IMR-90 (cell line): ENCODE measurements around the gene MOB3A. TPM values are rescaled to one million over a fixed set of nuclear protein-coding genes. Genes with fewer than 3 reads are reported as not detected.

Experiments used
- ATAC-seq: fragments of 200-7000 bp; cut with Tn5 transposase; 2 replicates; pipeline ENCODE4 v1.9.1; 2020; ENCODE audit warnings: low read depth, mild to moderate bottlenecking, moderate library complexity
- BruUV-seq: library from RNA; stranded (reverse); fragments of 400-500 nt; replicated peaks from 2 replicates; lab custom pipeline; 2021; lab: Mats Ljungman, UMichigan
- CTCF ChIA-PET: fragments of 300-600 bp; formaldehyde crosslinking; extraction: SDS; loops from one replicate; lab custom pipeline; 2021; ENCODE audit warnings: antibody characterized with exemption; lab: Yijun Ruan, JAX
- POLR2A ChIA-PET: fragments of 300-600 bp; sonication (Branson Sonifier 250); formaldehyde crosslinking; loops from one replicate; lab custom pipeline; 2022; ENCODE audit warnings: antibody characterized with exemption; ENCODE audit not compliant: unreplicated experiment; lab: Charles Lee
- DNase-seq: peaks from one replicate; pipeline ENCODE4 v3.0.0; 2013
- H2AFZ ChIP-seq: replicated peaks from 2 replicates; pipeline ENCODE3; 2013; ENCODE audit warnings: low read length, mild to moderate bottlenecking; ENCODE audit not compliant: poor library complexity
- H2AK5ac ChIP-seq: 2 replicates; pipeline ENCODE4 v1.6.1; 2013; ENCODE audit warnings: low read depth, low read length, inconsistent platforms
- H2AK9ac ChIP-seq: replicated peaks from 2 replicates; pipeline ENCODE3; 2013; ENCODE audit warnings: mild to moderate bottlenecking, low read depth, low read length, moderate library complexity; ENCODE audit not compliant: poor library complexity
- H2BK120ac ChIP-seq: 2 replicates; pipeline ENCODE4 v1.6.1; 2013; ENCODE audit warnings: low read depth, low read length, inconsistent platforms
- H2BK15ac ChIP-seq: 3 replicates; pipeline ENCODE4 v1.6.1; 2013; ENCODE audit warnings: low read depth, low read length, inconsistent platforms
- H2BK20ac ChIP-seq: 2 replicates; pipeline ENCODE4 v1.6.1; 2013; ENCODE audit warnings: low read depth, mild to moderate bottlenecking, inconsistent platforms, low read length, moderate library complexity
- H2BK5ac ChIP-seq: 2 replicates; pipeline ENCODE4 v1.6.1; 2013; ENCODE audit warnings: mild to moderate bottlenecking, low read depth, low read length, inconsistent platforms; ENCODE audit not compliant: poor library complexity, severe bottlenecking
- H3K14ac ChIP-seq: replicated peaks from 2 replicates; pipeline ENCODE4 v1.6.1; 2013; ENCODE audit warnings: low read depth, low read length, inconsistent platforms
- H3K18ac ChIP-seq: 2 replicates; pipeline ENCODE4 v1.6.1; 2013; ENCODE audit warnings: low read depth, low read length, control low read depth
- H3K23ac ChIP-seq: 2 replicates; pipeline ENCODE4 v1.6.1; 2013; ENCODE audit warnings: low read depth, low read length, inconsistent platforms
- H3K27ac ChIP-seq: 2 replicates; pipeline ENCODE4 v1.5.1; 2013; ENCODE audit warnings: mild to moderate bottlenecking, control low read depth, low read length; ENCODE audit not compliant: insufficient read depth
- H3K27me3 ChIP-seq: 2 replicates; pipeline ENCODE4 v1.6.1; 2013; ENCODE audit warnings: low read length; ENCODE audit not compliant: control insufficient read depth, insufficient read depth
- H3K36me3 ChIP-seq: 2 replicates; pipeline ENCODE4 v1.6.1; 2013; ENCODE audit warnings: low read length, mixed read lengths; ENCODE audit not compliant: control insufficient read depth, insufficient read depth
- H3K4ac ChIP-seq: 2 replicates; pipeline ENCODE4 v1.6.1; 2013; ENCODE audit warnings: low read depth, low read length, inconsistent platforms
- H3K4me1 ChIP-seq: 2 replicates; pipeline ENCODE4 v1.6.1; 2013; ENCODE audit warnings: low read length, mixed read lengths; ENCODE audit not compliant: control insufficient read depth, insufficient read depth
- H3K4me2 ChIP-seq: 2 replicates; pipeline ENCODE4 v1.6.1; 2013; ENCODE audit warnings: low read depth, mild to moderate bottlenecking, control low read depth, low read length, moderate library complexity
- H3K4me3 ChIP-seq: 2 replicates; pipeline ENCODE4 v1.5.1; 2013; ENCODE audit warnings: low read depth, mild to moderate bottlenecking, control low read depth, low read length, moderate library complexity; ENCODE audit not compliant: insufficient read depth
- H3K56ac ChIP-seq: 2 replicates; pipeline ENCODE4 v1.6.1; 2013; ENCODE audit warnings: low read length, inconsistent platforms; ENCODE audit not compliant: insufficient read depth; ENCODE audit errors: extremely low read depth
- H3K79me1 ChIP-seq, 2 experiments: 2 replicates each; pipeline ENCODE4 v1.6.1; 2013; ENCODE audit warnings: low read length in 2 of 2, inconsistent platforms in 1 of 2, low read depth in 1 of 2
- H3K9ac ChIP-seq: 2 replicates; pipeline ENCODE4 v1.6.1; 2013; ENCODE audit warnings: low read depth, low read length, control low read depth
- H3K9me1 ChIP-seq: 2 replicates; pipeline ENCODE4 v1.6.1; 2013; ENCODE audit warnings: low read length, inconsistent platforms; ENCODE audit not compliant: insufficient read depth
- H3K9me3 ChIP-seq: 2 replicates; pipeline ENCODE4 v1.6.1; 2013; ENCODE audit warnings: low read length; ENCODE audit not compliant: control insufficient read depth, insufficient read depth
- H4K20me1 ChIP-seq: 2 replicates; pipeline ENCODE4 v1.6.1; 2013; ENCODE audit warnings: low read length, inconsistent platforms; ENCODE audit not compliant: insufficient read depth
- H4K5ac ChIP-seq: 2 replicates; pipeline ENCODE4 v1.6.1; 2013; ENCODE audit warnings: mild to moderate bottlenecking, low read depth, low read length, control low read depth
- H4K8ac ChIP-seq, 2 experiments: 2 replicates each; pipeline ENCODE4 v1.6.1; 2013; ENCODE audit warnings: low read depth in 2 of 2, low read length in 2 of 2, control low read depth in 1 of 2, inconsistent platforms in 1 of 2
- H4K91ac ChIP-seq: 2 replicates; pipeline ENCODE4 v1.6.1; 2013; ENCODE audit warnings: low read depth, low read length, inconsistent platforms; ENCODE audit not compliant: insufficient read depth
- BHLHE40 ChIP-seq: fragments of 150-350 bp; IDR thresholded peaks from 2 replicates; pipeline ENCODE4 v1.6.1; 2016; ENCODE audit warnings: mild to moderate bottlenecking, low read depth, low read length
- CEBPB ChIP-seq: IDR thresholded peaks from 2 replicates; pipeline ENCODE4 v1.6.1; 2012; ENCODE audit warnings: low read depth, low read length, improper control_type of control experiment
- CHD1 ChIP-seq: IDR thresholded peaks from 2 replicates; pipeline ENCODE4 v1.6.1; 2012; ENCODE audit warnings: low read depth, low read length, improper control_type of control experiment
- FOS ChIP-seq: fragments of 150-350 bp; IDR thresholded peaks from 2 replicates; pipeline ENCODE4 v1.6.1; 2016; ENCODE audit warnings: low read depth, low read length
- MAFK ChIP-seq: IDR thresholded peaks from 2 replicates; pipeline ENCODE4 v1.6.1; 2012; ENCODE audit warnings: low read depth, low read length, improper control_type of control experiment
- MAZ ChIP-seq: IDR thresholded peaks from 2 replicates; pipeline ENCODE4 v1.6.1; 2012; ENCODE audit warnings: low read depth, mild to moderate bottlenecking, low read length, improper control_type of control experiment, moderate library complexity, borderline replicate concordance
- NFE2L2 ChIP-seq: fragments of 150-350 bp; IDR thresholded peaks from 2 replicates; pipeline ENCODE4 v1.6.1; 2016; ENCODE audit warnings: low read depth, mild to moderate bottlenecking, low read length
- POLR2A ChIP-seq: IDR thresholded peaks from 2 replicates; pipeline ENCODE4 v1.6.1; 2012; ENCODE audit warnings: mild to moderate bottlenecking, low read depth, low read length
- RAD21 ChIP-seq: IDR thresholded peaks from 2 replicates; pipeline ENCODE4 v1.6.1; 2012; ENCODE audit warnings: low read length, improper control_type of control experiment
- RCOR1 ChIP-seq: IDR thresholded peaks from 2 replicates; pipeline ENCODE4 v1.6.1; 2012; ENCODE audit warnings: mild to moderate bottlenecking, low read length, improper control_type of control experiment; ENCODE audit not compliant: insufficient replicate concordance
- RFX5 ChIP-seq: IDR thresholded peaks from 2 replicates; pipeline ENCODE4 v1.8.0; 2012; ENCODE audit warnings: low read depth, mild to moderate bottlenecking, low read length, moderate library complexity
- SMC3 ChIP-seq: fragments of 150-350 bp; IDR thresholded peaks from 2 replicates; pipeline ENCODE4 v1.6.1; 2016; ENCODE audit warnings: low read depth, mild to moderate bottlenecking, antibody characterized with exemption, low read length, moderate library complexity
- WGBS, 2 experiments: methylation state at CpG; one replicate each; pipeline versions ENCODE4 v1.1.5 to v1.1.7; 2013; ENCODE audit warnings: missing lambda C conversion rate in 2 of 2; ENCODE audit not compliant: insufficient read length in 1 of 2; ENCODE audit errors: extremely low coverage in 2 of 2; 5-methylcytosine and 5-hydroxymethylcytosine counted together
- dilution Hi-C: fragments of 300-500 bp; cut with HindIII; formaldehyde crosslinking; loops from one replicate; pipeline ENCODE4 v1.14.3; 2018; ENCODE audit warnings: low sequenced_read_pairs; ENCODE audit not compliant: unreplicated experiment
- in situ Hi-C: fragments of 300-500 bp; cut with MboI; formaldehyde crosslinking; loops from 3 replicates; pipeline ENCODE4 v1.14.3; 2019; ENCODE audit warnings: low sequenced_read_pairs, inconsistent platforms, mixed read lengths
- intact Hi-C: fragments of 100-400 bp; cut with micrococcal nuclease; formaldehyde crosslinking; loops from 2 replicates; pipeline ENCODE4 v1.10.0; 2022
- polyA plus RNA-seq, 3 experiments: library from polyadenylated mRNA; depleted of rRNA; stranded (reverse); fragments of >200 nt; gene quantifications; 2 replicates each; pipeline ENCODE4 v1.2.3, GENCODE V29; 2012; ENCODE audit warnings: low replicate concordance in 1 of 3
- total RNA-seq: library from RNA; depleted of rRNA; stranded (reverse); fragments of >200 nt; gene quantifications from 2 replicates; pipeline ENCODE4 v1.2.3, GENCODE V29; 2012
- TF ChIP-seq, protein P1 (sequence below): fragments of 150-350 bp; IDR thresholded peaks from 2 replicates; pipeline ENCODE4 v1.6.1; 2017; ENCODE audit warnings: mild to moderate bottlenecking, antibody characterized with exemption, low read length, low read depth
- TF ChIP-seq, protein P2 (sequence below): fragments of 150-350 bp; IDR thresholded peaks from 2 replicates; pipeline ENCODE4 v1.6.1; 2016; ENCODE audit warnings: low read depth, mild to moderate bottlenecking, low read length, moderate library complexity, borderline replicate concordance
- TF ChIP-seq, protein P3 (sequence below): conservative IDR thresholded peaks from 2 replicates; pipeline ENCODE4 v1.5.1; 2012; ENCODE audit warnings: mild to moderate bottlenecking, low read depth, low read length, improper control_type of control experiment

Gene MOB3A
- total and polyA plus RNA-seq, 2 of the 4 experiments (the other 2 are of a cell fraction), result 9.3 to 26.5 TPM

DNA sequence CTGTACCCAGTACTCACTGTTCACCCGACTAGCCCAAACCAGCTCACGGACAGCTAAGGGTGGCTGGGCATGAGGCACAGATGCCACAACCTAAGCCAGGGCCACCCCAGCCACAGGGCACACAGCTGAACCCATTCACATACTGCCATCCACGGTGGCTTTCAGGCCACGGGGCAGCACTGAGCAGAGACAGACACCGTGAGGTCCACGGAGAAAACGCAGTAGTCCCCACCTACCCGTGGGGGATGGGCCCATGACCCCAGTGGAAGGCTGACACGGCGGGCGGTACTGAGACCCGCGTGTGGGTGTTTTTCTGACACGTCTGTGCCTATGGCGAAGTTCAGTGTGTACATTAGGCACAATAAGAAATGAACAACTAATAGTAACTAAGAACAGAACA lies 26.1 kb upstream of the MOB3A start:
- no peak overlapping the region for H4K5ac ChIP-seq
- no peak overlapping the region for H2AK9ac ChIP-seq
- no peak overlapping the region for H2BK15ac ChIP-seq
- H2BK120ac ChIP-seq, result no peak overlapping the region
- no peak overlapping the region for H4K8ac ChIP-seq
- intact Hi-C loops (no loop called here), dilution Hi-C loops (no loop called here), in situ Hi-C loops (no loop called here)
- no peak overlapping the region for H2BK20ac ChIP-seq
- TF ChIP-seq RFX5 (no peak), MAFK (no peak), POLR2A (no peak), RCOR1 (no peak), CHD1 (no peak), RAD21 (no peak), SMC3 (no peak), NFE2L2 (no peak), CEBPB (no peak), MAZ (no peak), BHLHE40 (no peak), FOS (no peak)
- TF ChIP-seq, protein P1, sequence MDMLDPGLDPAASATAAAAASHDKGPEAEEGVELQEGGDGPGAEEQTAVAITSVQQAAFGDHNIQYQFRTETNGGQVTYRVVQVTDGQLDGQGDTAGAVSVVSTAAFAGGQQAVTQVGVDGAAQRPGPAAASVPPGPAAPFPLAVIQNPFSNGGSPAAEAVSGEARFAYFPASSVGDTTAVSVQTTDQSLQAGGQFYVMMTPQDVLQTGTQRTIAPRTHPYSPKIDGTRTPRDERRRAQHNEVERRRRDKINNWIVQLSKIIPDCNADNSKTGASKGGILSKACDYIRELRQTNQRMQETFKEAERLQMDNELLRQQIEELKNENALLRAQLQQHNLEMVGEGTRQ, result no peak
- TF ChIP-seq, protein P2, sequence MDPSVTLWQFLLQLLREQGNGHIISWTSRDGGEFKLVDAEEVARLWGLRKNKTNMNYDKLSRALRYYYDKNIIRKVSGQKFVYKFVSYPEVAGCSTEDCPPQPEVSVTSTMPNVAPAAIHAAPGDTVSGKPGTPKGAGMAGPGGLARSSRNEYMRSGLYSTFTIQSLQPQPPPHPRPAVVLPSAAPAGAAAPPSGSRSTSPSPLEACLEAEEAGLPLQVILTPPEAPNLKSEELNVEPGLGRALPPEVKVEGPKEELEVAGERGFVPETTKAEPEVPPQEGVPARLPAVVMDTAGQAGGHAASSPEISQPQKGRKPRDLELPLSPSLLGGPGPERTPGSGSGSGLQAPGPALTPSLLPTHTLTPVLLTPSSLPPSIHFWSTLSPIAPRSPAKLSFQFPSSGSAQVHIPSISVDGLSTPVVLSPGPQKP, result no peak
- TF ChIP-seq, protein P3, sequence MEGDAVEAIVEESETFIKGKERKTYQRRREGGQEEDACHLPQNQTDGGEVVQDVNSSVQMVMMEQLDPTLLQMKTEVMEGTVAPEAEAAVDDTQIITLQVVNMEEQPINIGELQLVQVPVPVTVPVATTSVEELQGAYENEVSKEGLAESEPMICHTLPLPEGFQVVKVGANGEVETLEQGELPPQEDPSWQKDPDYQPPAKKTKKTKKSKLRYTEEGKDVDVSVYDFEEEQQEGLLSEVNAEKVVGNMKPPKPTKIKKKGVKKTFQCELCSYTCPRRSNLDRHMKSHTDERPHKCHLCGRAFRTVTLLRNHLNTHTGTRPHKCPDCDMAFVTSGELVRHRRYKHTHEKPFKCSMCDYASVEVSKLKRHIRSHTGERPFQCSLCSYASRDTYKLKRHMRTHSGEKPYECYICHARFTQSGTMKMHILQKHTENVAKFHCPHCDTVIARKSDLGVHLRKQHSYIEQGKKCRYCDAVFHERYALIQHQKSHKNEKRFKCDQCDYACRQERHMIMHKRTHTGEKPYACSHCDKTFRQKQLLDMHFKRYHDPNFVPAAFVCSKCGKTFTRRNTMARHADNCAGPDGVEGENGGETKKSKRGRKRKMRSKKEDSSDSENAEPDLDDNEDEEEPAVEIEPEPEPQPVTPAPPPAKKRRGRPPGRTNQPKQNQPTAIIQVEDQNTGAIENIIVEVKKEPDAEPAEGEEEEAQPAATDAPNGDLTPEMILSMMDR, result no peak
- POLR2A ChIA-PET, result no interaction called here
- no peak overlapping the region for H2BK5ac ChIP-seq
- H3K4me3 ChIP-seq, result no peak overlapping the region
- H3K9me1 ChIP-seq, result peaks cover 7% of the 10 kb centered on the region; the same call in 1 of the 2 replicates
- H3K27me3 ChIP-seq, result no peaks in the 10 kb centered on the region
- H3K56ac ChIP-seq, result no peak overlapping the region
- H3K27ac ChIP-seq, result no peak overlapping the region
- no peak overlapping the region for H2AK5ac ChIP-seq
- no peaks in the 10 kb centered on the region for H3K9me3 ChIP-seq
- no peak overlapping the region for H3K9ac ChIP-seq
- CTCF ChIA-PET, result no interaction called here
- no peak for DNase-seq
- H3K4me2 ChIP-seq, result no peak overlapping the region
- WGBS, 2 experiments, result 100% methylated on average over 5 of the region's 15 CpGs; no CpG with 5 or more reads in 1 of the 2 experiments
- no peak overlapping the region for H4K91ac ChIP-seq
- no peak overlapping the region for H2AFZ ChIP-seq
- H3K23ac ChIP-seq, result no peak overlapping the region
- no peak for ATAC-seq
- H3K36me3 ChIP-seq, result peaks cover 80% of the 10 kb centered on the region
- peaks cover 47% of the 10 kb centered on the region for H4K20me1 ChIP-seq
- no peaks in the 10 kb centered on the region for H3K4me1 ChIP-seq
- no peak overlapping the region for H3K14ac ChIP-seq
- BruUV-seq, result no TSS peak
- peaks cover 3 to 52% of the 10 kb centered on the region in 2 experiments; a peak in 3 of 4 replicates for H3K79me1 ChIP-seq
- no peak overlapping the region for H3K18ac ChIP-seq
- H3K4ac ChIP-seq, result no peak overlapping the region
